Measurements from ENCODE around the gene TLE1.
"Not testable (repeated sequence)": the region's sequence is repeated elsewhere in the genome, so short reads cannot be mapped to it uniquely, and the experiment has no call there.

TLE1 gene

GRCh38 chr9:81705578-81705977 lies 16.2 kb upstream of the TLE1 start:
- no peaks in the 10 kb centered on the region for H3K27me3 Mint-ChIP-seq
- H3K4me1 Mint-ChIP-seq: no peaks in the 10 kb centered on the region
- H3K4me3 Mint-ChIP-seq: no peak overlapping the region
- no peak for DNase-seq (ENCODE audit: low spot score in 2 of 2)
- no peak overlapping the region for H3K27ac Mint-ChIP-seq (ENCODE audit: low read depth)
- no peaks in the 10 kb centered on the region for H3K36me3 Mint-ChIP-seq (ENCODE audit: insufficient read depth)
- ATAC-seq (replicated peaks; ENCODE audit: extremely low read depth, poor library complexity, severe bottlenecking): no peak
- H3K9me3 Mint-ChIP-seq: peaks cover 5% of the 10 kb centered on the region

GRCh38 chr9:81694541-81694940 lies 5.2 kb upstream of the TLE1 start:
- Mint-ChIP-seq H3K4me1 (no peaks in the 10 kb centered on the region), H3K9me3 (no peaks in the 10 kb centered on the region), H3K36me3 (ENCODE audit: insufficient read depth) (no peaks in the 10 kb centered on the region), H3K27me3 (no peaks in the 10 kb centered on the region), H3K4me3 (no peak overlapping the region), H3K27ac (ENCODE audit: low read depth) (no peak overlapping the region)
- no peak for ATAC-seq (replicated peaks; ENCODE audit: extremely low read depth, poor library complexity, severe bottlenecking)
- no peak for DNase-seq (ENCODE audit: low spot score in 2 of 2)

DNA sequence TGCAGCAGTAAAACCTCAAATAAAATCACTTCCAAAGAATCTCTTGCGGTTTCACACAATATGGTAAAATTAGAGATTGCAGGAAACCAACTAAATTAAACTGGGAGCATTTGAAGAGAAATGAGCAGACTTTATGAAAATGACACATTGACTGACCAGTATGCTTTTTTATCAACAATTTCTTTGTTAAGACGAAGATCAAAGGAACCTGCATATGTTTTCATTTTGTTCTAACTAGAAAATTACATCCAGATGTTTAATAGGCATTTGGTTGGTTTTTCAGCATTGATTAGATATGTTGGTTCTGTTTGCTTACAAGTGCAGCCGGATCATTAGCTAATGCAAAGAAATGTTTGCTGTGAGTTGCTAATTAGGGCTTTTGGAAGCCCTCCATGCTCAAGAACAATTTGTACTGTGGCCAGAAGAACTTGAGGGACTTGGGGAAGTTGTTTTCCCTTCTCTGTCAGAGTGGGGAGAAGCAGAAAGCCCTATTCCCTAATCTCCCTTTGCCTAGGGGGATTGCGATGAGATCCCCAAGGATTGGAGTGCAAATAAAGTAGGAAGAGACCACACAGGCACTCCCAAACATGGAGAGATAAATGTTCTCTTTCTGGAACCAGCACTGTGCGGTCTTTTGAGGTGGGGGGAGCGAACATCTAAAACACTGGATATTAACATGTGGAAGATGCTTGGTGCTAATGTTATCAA lies 4.5 kb upstream of the TLE1 start:
- Mint-ChIP-seq H3K4me1 (no peaks in the 10 kb centered on the region), H3K9me3 (no peaks in the 10 kb centered on the region), H3K36me3 (ENCODE audit: insufficient read depth) (no peaks in the 10 kb centered on the region), H3K4me3 (no peak overlapping the region), H3K27ac (ENCODE audit: low read depth) (no peak overlapping the region), H3K27me3 (no peaks in the 10 kb centered on the region)
- DNase-seq (ENCODE audit: low spot score in 2 of 2) (no peak), ATAC-seq (replicated peaks; ENCODE audit: extremely low read depth, poor library complexity, severe bottlenecking) (no peak)

DNA sequence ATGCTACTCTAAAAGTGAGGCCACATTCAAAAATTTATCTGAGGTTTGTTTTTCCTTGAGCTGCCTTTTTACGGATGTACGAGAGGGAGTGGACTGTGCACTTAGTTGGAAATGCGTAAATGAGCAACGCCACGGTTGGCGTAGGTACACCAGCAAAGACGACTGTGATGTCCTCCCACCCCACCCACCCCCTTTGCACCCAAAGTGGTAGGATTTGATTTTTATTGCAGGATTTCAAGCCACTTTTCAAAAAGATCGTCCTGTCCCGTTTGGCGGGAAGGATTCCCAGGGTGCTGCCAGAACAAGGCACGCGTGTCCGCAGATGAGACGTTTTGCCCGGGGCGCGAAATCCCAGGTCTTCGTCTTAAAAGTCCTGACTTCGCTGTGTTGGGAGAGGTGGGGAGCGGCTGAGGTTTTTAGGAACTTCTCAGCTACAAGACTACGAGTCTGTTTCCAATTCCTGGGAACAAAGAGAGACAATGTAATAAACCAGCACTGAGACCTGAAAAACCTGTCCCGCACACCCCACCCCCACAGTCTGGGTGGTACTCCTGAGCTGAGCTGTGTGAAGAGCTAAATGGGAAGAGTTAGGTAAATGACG lies 1.0 kb upstream of the TLE1 start:
- ATAC-seq (replicated peaks; ENCODE audit: extremely low read depth, poor library complexity, severe bottlenecking) (no peak), DNase-seq (ENCODE audit: low spot score in 2 of 2) (no peak)
- Mint-ChIP-seq H3K36me3 (ENCODE audit: insufficient read depth) (peaks cover 2% of the 10 kb centered on the region), H3K27me3 (no peaks in the 10 kb centered on the region), H3K4me1 (peaks cover 6% of the 10 kb centered on the region), H3K9me3 (peaks cover 5% of the 10 kb centered on the region), H3K4me3 (peak overlapping the region; percentile 69), H3K27ac (ENCODE audit: low read depth) (peak overlapping the region; percentile 59)

DNA sequence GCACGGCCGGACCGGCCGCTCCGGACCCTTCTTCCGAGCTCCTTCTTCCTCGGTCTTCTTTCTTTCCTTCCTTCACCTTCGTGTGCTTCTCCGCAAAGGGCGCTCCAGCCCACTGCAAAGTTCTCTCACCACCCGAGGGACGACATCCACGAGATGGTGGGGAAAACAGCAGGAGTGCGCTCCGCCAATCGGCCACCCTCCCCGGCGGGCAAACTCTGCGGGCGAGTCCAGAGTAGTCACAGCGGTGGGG lies 329 bp downstream of the TLE1 start:
- not testable (repeated sequence) for H3K27ac Mint-ChIP-seq (ENCODE audit: low read depth); H3K4me1 Mint-ChIP-seq; DNase-seq (ENCODE audit: low spot score in 2 of 2); H3K27me3 Mint-ChIP-seq; ATAC-seq (replicated peaks; ENCODE audit: extremely low read depth, poor library complexity, severe bottlenecking); H3K36me3 Mint-ChIP-seq (ENCODE audit: insufficient read depth); H3K9me3 Mint-ChIP-seq
- peak overlapping the region; percentile 70 for H3K4me3 Mint-ChIP-seq

- ATAC-seq (replicated peaks; ENCODE audit: extremely low read depth, poor library complexity, severe bottlenecking): peak; percentile 22
- not testable (repeated sequence) for H3K36me3 Mint-ChIP-seq (ENCODE audit: insufficient read depth); H3K27ac Mint-ChIP-seq (ENCODE audit: low read depth); H3K27me3 Mint-ChIP-seq; H3K9me3 Mint-ChIP-seq; H3K4me1 Mint-ChIP-seq; DNase-seq (ENCODE audit: low spot score in 2 of 2)
- peak overlapping the region; percentile 70 for H3K4me3 Mint-ChIP-seq
Observed at GRCh38 chr9:81688262-81689092, 870 bp downstream of the TLE1 start.

DNA sequence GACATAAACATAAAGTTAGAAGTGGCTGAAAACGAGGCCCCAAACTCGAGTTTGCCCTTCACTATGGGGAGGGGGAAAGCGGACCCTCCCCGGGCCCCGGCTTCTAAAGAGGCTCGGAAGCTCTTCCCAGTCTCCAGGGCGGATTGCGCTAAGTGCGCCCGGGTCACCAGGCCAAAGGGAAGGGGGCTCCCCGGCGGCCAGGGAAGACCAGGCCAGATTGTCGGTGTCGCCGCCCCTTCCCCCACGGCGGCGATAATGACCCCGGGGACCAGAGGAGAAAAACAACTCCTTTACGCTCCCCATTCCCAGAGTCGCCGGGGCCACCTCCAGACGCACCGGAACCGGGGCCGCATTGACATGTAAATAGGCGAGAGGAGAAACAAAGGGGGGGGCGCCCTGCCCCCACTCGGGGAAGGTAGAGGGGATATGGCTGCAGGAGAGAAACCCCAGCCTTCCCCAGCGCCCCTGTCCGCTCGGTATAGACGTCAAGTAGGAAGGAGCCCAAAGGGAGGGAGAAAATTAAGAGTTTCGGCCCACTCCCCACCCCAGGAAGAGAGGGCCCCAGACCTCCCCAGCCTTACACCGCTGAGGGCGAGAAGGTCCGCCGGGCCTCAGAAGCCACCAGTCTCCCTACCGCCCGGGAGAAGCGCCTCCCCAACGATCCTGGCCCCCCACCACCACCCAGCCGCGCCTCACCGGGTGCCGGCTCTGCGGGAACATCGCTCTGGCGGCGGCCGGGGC lies 1.7 kb downstream of the TLE1 start:
- Mint-ChIP-seq H3K27ac (ENCODE audit: low read depth) (no peak overlapping the region), H3K9me3 (peaks cover 5% of the 10 kb centered on the region), H3K27me3 (no peaks in the 10 kb centered on the region), H3K4me3 (peak overlapping the region; percentile 67), H3K4me1 (peaks cover 6% of the 10 kb centered on the region), H3K36me3 (ENCODE audit: insufficient read depth) (peaks cover 2% of the 10 kb centered on the region)
- DNase-seq (ENCODE audit: low spot score in 2 of 2): no peak
- no peak for ATAC-seq (replicated peaks; ENCODE audit: extremely low read depth, poor library complexity, severe bottlenecking)

DNA sequence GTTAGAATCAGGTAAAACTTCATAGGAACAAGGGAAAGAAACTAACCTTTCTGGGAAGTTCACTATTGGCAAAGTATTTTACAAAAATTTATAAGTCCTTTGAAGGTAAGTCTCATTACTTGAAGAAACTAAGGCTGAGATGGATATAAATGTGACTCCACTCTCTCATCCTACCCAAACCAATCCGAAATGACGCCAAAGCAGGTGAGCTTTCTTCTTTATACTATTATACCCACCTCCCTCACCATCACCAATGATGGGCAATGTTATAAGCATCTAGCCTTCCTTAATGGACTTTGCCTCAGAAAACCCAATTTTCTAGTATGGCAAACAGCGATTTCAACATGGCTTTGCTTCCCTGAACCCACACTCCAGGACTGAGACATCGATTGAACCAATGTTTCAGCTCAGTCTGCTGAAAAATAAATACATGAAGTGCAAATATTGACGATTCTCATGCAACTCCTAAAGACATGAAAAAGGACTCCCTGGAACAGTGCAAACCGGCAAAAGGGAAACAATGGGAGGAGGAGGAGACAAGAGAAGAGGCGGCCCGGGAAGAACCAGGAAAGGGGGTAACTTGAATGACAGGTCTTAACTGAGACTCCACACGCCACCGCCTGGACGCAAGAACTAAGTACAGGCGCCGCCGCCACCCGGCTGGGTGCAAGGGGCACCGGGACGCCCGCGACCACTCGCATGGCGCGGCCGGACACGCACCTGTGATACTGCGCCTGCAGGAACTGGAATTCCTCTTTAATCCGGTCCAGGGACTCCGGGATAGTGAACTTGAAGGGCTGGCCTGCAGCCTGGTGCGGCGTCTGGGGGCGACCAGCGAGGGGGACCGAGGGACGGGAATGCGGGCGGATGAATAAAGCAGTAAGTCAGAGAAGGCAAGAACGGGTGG lies 2.5 kb downstream of the TLE1 start:
- H3K9me3 Mint-ChIP-seq: peaks cover 5% of the 10 kb centered on the region
- no peaks in the 10 kb centered on the region for H3K27me3 Mint-ChIP-seq
- peaks cover 6% of the 10 kb centered on the region for H3K4me1 Mint-ChIP-seq
- ATAC-seq (replicated peaks; ENCODE audit: extremely low read depth, poor library complexity, severe bottlenecking): no peak
- H3K4me3 Mint-ChIP-seq: peak overlapping the region; percentile 67
- peaks cover 2% of the 10 kb centered on the region for H3K36me3 Mint-ChIP-seq (ENCODE audit: insufficient read depth)
- H3K27ac Mint-ChIP-seq (ENCODE audit: low read depth): no peak overlapping the region
- no peak for DNase-seq (ENCODE audit: low spot score in 2 of 2)

GRCh38 chr9:81685763-81686613 lies 3.4 kb downstream of the TLE1 start:
- H3K9me3 Mint-ChIP-seq: peaks cover 5% of the 10 kb centered on the region
- peaks cover 6% of the 10 kb centered on the region for H3K4me1 Mint-ChIP-seq
- DNase-seq (ENCODE audit: low spot score in 2 of 2) (no peak), ATAC-seq (replicated peaks; ENCODE audit: extremely low read depth, poor library complexity, severe bottlenecking) (no peak)
- H3K4me3 Mint-ChIP-seq: no peak overlapping the region
- H3K36me3 Mint-ChIP-seq (ENCODE audit: insufficient read depth): peaks cover 5% of the 10 kb centered on the region
- no peak overlapping the region for H3K27ac Mint-ChIP-seq (ENCODE audit: low read depth)
- no peaks in the 10 kb centered on the region for H3K27me3 Mint-ChIP-seq

DNA sequence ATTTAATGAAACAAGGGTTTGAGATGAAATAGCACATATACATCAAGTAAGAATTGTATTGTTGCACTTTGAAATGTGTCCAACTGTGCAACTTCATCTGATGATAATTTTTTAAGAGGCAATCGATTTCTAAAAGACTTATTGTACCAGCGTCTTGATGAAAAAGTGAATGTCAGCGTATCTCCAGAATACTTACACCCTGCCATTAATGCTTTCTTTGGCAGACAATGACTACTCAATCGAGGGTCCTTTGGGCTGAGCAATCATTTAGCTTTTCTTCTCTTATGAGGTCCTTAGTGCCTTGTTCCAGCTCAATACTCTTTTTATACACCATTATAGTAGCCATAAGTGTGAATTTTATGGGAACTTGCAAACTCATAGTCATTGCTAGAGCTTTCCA lies 4.7 kb downstream of the TLE1 start:
- no peak overlapping the region for H3K4me3 Mint-ChIP-seq
- H3K4me1 Mint-ChIP-seq: peaks cover 6% of the 10 kb centered on the region
- no peaks in the 10 kb centered on the region for H3K27me3 Mint-ChIP-seq
- DNase-seq (ENCODE audit: low spot score in 2 of 2) (no peak), ATAC-seq (replicated peaks; ENCODE audit: extremely low read depth, poor library complexity, severe bottlenecking) (no peak)
- peaks cover 10% of the 10 kb centered on the region for H3K9me3 Mint-ChIP-seq
- peaks cover 5% of the 10 kb centered on the region for H3K36me3 Mint-ChIP-seq (ENCODE audit: insufficient read depth)
- H3K27ac Mint-ChIP-seq (ENCODE audit: low read depth): no peak overlapping the region

GRCh38 chr9:81683704-81684103 lies 5.6 kb downstream of the TLE1 start:
- no peaks in the 10 kb centered on the region for H3K27me3 Mint-ChIP-seq
- no peak overlapping the region for H3K4me3 Mint-ChIP-seq
- DNase-seq (ENCODE audit: low spot score in 2 of 2): no peak
- H3K9me3 Mint-ChIP-seq: peaks cover 10% of the 10 kb centered on the region
- H3K36me3 Mint-ChIP-seq (ENCODE audit: insufficient read depth): peaks cover 5% of the 10 kb centered on the region
- peaks cover 6% of the 10 kb centered on the region for H3K4me1 Mint-ChIP-seq
- ATAC-seq (replicated peaks; ENCODE audit: extremely low read depth, poor library complexity, severe bottlenecking): no peak
- no peak overlapping the region for H3K27ac Mint-ChIP-seq (ENCODE audit: low read depth)

All from central memory CD8-positive, alpha-beta T cell (primary cell).